UCSD-AML1 (cell line): ENCODE data around the gene MDFIC2.
"Not testable (repeated sequence)": the region's sequence is repeated elsewhere in the genome, so short reads cannot be mapped to it uniquely, and the experiment has no call there.

ENCODE experiments used
- DNase-seq: peaks from one replicate; lab custom pipeline; 2025; ENCODE audit not compliant: unreplicated experiment; lab: John Stamatoyannopoulos, UW

MDFIC2 gene

DNA sequence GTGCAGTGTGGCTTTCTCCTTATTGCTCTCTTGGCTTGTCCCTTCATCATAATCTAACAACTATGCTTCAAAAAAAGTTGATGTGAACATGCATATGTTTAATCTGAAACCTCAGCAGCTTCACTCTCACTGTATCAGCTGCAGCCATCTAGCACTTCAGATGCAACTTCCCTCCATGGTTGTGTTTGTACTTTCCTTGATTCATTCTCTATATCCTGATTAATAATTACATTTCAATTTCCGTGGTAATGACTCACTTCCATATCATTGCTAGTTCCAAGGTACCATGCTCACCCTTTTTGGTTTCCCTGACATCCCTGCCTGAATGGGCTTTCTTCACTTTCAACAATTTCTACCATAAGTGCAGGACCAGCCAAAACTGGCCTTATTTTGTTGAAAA lies 51.2 kb downstream of the MDFIC2 start:
- no peak for DNase-seq

DNA sequence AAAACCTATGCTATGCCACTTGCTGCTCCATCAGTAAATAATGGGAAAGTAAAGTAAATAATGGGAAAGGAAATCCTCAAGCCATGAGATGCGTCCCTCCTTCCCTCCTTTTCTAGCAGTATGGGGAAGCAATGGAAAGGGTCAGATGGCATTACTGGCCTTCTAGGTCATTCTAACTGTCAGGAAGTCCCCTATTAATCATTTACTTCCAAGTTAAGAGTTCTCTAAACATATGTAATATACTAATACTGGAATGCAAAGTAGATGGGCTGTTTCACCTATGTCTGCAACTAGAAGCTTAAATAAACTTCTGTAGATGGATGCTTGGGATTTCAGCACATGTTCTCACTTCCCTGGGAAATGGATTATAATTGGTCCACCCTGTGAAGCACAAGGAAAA lies 55.9 kb downstream of the MDFIC2 start:
- DNase-seq = no peak

DNA sequence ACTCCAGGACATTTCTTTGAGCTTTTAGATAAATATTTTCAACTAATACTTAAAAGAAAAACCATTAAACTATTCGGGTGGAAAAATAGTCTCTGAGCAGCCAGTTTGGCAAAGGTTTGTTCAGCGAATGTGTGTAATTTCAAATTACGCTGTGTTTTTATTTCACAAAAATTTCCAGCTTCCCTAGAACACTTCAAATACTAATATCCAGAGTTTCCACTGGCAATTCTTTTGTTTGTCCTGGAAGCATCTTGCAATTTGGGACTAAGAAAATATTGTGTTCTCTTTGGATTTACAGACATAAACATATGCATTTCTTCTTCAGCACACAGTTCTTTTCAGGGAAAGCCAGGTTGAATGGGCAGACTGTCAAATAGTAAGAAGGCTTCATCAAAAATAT lies 61.9 kb downstream of the MDFIC2 start:
- no peak for DNase-seq

DNA sequence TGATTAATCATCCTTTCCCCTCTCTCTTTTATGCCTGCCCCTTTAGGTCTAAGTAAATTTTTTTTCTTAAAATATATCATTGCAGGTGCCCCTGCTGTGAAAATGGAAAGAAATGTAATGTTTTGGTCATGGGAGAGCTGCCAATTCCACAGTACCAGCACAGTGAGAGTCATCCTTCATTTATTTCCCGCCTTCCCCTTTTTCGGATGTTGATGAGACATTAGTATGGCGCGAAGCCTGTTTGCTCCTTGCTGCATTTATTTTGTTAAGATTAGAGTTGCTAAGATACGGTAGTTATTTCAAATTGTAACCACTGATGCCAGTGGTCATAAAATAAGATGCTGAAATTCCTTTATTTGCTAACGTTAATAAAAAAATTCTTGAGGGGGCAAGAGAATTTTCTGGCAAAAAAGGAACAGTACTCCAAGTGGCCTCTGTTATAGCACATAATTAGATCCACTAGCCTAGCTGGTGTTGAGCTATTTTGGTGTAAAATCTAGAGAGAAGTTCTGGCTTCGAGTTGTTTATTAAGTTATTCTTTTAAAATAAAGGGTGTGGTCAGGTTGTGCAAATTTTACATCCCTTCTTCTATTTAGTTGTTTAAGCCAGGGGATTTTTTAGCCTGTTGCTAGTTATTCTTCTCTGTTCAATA lies 62.8 kb downstream of the MDFIC2 start:
- no peak for DNase-seq

DNA sequence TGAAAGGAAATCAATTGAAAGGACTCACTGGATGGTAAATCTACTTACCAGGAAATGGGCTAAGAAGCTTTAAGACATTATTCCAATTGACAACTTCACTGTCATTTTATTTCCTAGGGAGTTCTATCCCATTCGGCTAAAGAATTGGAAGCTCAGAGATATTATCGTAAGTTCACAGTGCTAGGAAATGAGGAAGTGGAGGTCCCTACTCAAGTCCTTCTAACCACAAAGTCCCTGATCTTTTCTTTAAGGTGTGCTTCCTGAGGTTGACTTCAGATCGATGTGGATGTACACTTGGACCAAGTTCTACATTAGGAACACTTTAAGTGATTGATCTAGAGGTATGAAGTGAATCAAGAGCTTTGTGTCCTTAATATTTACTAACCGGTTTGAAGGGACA lies 63.6 kb downstream of the MDFIC2 start:
- DNase-seq = no peak

DNA sequence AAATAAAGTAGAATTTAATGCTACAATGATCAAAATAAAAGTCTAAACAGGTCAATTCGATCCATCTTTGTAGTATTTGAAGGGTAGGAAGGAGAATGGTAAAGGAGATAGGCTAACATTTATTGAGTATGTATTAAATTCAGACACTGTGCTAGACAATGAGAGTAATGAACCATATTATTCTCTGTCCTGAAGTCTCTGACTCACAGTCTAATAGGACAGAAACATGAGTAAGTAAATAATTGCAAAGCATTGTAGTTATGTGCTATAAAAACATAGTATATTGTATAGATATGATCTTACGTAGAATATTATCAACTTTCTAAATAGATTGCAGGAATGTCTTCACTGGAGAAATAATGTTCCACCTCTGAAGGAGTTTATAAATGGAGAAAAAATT lies 64.5 kb downstream of the MDFIC2 start:
- no peak for DNase-seq

DNA sequence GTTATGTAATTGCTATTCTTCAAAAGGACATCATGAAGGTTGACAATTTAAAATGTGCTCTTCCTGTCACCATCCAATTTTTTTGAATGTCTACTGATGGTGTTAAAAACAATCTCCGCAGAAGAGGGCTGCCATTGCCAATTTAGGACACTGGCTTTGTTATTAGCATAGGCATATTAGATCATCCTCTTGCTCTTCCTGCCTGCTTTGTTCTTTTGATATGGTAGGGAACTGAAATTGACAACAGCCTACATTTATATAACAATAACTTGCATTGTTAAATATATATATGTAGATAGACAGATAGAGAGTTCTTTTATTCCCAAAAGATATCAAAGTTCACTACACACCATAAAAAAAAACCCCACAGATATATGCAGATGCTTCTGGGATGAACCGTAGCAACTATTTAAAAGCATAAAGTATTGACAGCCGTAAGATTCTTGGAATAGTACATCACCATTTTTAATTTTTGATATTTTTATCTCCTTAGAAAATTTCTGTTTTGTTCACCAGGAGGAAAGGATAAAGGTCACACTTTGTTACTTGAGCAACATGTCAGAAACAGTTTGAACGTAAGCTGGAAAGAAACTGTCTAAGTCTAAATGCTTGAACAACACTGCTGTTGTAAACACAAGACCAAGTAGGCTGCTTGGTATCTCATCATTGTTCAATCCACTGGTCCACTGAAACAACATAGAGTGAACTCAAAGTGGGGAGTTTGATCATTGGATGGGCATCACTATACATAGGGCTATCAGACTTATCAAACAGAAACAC lies 66.5 kb downstream of the MDFIC2 start:
- DNase-seq = no peak

DNA sequence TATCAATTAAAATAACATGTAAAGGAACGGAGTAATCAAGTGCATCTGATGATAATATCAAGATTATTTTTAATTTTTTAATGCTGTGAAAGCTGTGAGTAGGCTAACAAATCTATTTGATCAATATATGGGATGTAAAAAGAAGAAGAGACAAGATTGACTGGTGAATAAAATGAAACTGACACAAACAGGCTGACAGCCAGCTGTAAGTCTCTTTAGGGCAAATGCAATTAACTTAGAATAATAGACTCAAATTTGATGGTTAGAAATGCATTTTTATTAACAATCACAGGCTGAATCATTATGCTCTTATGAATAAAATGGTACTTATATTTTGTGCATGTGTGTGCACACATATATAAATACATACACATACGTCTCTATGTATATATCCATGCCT lies 68.0 kb downstream of the MDFIC2 start:
- no peak for DNase-seq

DNA sequence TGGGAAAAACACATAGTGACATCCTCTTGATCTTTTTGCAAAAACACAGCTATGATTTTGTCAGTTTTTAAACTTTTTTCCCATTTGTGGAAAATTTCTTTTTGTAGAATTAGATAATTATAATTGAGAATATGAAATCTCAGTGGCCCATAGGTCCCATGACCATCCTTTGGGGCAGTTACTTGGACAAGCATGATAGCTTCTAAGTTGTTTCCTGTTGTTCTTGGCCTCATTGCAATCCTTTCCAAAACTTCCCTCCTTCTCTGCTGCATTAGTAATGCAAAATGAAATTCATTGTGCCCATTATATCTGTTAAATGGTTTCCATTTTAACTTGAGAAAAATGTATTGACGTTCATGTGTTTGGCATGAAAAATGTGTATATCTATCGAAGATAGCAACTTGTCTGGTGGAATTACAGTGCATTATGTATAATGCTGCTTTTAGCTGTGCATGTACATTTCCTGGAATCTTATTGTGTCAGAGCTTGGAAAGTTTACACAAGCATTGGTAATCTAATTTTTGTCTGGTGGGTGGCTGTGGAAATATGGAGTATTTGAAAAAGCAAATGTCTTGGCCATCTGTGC lies 70.0 kb downstream of the MDFIC2 start:
- no peak for DNase-seq

DNA sequence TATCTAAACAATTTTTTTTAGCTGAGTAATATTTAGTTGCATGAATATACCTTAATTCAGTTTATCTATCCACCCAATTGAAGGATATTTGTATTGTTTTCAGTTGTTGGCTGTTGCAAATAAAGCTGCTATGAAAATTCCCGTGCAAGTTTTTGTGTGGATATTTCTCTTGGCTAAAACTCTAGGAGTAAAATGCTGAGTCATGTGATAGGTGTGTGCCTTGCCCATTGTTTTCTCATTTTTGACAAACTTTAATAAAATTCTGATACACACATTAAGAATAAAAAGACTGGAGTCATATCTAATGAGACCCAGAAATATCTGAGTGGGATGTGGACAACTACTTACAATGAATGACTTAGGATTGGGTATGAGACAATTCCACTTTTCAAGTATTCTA lies 78.6 kb downstream of the MDFIC2 start:
- DNase-seq = no peak

DNA sequence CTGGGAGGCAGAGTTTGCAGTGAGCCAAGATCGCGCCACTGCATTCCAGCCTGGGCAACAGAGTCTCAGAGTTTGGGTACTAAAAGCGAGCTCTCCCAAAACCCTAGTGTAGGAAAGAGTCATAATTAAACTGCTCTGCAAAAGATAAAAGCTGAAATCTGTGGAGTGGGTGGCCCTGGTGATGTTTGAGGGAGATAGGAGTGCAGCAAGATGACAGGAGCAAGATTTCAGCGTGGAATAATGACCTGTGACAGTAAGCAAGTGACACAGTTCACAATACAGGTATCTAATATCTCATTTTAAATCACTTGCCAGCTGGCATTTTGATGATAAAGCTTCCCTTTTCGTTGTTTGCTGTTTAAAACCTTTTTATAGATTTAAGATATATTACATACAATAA lies 79.3 kb downstream of the MDFIC2 start:
- no peak for DNase-seq

DNA sequence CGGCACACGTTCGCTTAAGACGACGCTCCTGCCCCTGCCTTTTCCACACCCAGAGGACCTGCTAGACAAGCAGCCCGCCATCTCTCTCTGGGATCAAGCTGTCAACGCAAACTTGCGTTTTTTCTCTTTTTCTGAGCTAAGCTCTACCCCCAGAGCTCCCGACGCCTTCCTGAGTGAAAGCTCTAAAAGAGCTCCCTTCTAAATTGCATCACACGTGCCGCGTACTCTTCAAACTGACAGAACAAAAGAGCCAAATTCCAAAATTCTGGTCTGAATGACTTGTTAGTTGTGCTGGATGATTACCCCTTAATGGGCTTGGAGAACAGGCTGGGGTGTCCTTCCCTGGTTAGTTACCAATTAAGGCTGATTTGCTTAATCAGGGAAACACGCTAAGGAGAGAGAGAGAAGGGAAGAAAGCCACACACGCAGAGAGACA lies 81.2 kb downstream of the MDFIC2 start:
- no peak for DNase-seq

DNA sequence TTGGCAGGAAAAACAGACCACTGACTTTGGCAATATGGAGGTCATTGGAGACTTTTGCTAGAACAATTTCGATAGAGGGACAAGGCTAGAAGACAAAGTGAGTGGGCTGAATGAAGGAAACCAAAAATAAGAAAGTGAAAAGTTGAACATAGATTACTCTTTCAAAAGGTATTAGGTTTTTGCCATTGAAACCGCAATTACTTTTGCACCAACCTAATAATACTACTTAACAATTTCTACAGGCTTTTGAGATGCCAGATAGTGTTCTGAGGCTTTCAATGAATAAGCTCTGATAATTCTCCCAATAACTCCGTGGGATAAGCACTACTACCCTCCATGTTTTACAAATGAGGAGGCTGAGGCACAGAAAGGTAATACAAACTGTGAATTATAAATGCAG lies 85.0 kb downstream of the MDFIC2 start:
- DNase-seq = no peak

DNA sequence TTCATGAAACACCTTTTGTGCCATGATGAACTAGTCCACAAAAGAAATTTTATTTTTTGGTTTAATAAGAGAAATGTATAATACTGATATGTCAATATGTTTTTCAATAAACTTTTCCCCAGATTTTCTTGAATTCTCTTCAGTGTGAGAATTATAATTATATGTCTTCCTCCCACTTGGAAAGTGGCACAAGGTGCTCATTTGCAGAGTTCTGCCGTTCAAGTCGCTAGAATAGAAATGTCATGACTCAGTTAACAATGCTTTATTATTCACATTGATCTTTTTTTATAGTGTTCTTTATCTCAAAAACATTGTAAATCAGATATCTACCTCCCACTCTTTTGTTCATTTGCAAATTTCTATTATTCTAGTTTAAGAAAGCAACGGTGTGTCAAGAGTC lies 87.3 kb downstream of the MDFIC2 start:
- DNase-seq = no peak

DNA sequence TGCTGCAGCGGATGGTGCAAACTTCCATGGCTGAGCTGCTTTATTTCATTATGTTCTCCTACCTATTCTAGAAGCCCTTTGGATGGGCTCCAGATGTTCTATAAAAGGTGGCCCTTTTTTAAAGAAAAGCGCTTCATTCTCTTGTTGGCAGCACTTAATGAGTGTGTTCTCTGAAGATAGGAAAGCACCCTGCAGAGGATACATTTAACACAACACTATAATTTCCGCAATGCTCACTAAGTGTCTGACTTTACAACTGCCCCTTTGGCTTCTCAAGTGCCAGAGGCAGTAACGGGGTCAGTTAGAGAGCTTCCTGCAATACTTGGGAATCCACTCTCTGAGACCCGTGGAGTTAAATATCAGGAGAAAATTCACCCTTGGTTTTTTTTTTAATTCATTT lies 88.1 kb downstream of the MDFIC2 start:
- DNase-seq = no peak

DNA sequence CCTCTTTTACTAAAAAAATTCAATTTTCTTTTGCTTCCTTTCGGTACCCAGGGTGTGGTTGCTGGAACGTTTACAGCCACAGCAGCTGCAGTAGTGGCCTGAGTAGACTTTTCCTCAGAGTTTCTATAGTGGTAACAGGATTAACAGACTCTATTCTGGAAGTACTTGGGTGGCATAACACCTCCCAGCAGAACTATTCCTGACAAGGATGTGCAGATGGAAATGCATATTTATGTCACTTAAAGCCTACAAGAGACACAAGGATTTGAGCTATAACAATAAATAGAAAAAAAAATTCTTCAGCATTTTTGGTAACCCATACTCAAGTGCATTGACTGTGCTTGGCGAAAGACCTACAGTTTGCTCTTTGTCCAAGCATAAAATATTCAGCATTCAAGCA lies 94.0 kb downstream of the MDFIC2 start:
- no peak for DNase-seq

DNA sequence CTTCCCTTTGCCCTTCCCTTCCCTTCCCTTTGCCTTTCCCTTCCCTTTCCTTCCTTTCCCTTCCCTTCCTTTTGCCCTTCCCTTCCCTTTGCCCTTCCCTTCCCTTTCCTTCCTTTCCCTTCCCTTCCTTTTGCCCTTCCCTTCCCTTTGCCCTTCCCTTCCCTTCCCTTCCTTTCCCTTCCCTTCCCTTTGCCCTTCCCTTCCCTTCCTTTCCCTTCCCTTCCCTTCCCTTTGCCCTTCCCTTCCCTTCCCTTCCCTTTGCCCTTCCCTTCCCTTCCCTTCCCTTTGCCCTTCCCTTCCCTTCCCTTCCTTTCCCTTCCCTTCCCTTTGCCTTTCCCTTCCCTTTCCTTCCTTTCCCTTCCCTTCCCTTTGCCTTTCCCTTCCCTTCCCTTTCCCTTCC lies 101.2 kb downstream of the MDFIC2 start:
- not testable (repeated sequence) for DNase-seq

DNA sequence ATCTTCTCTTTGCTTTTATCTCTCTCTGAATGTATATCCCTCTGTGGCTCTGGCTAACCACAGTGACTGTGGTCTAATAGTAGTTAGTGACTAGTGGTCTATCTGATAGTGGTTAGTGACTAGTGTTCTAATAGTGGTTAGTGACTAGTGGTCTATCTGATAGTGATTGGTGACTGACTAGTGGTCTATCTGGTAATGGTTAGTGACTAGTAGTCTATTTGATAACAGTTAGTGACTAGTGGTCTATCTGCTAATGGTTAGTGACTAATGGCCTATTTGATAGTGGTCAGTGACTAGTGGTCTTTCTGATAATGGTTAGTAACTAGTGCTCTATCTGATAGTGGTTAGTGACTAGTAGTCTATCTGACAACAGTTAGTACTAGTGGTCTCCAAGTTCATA lies 110.5 kb downstream of the MDFIC2 start:
- no peak for DNase-seq

DNA sequence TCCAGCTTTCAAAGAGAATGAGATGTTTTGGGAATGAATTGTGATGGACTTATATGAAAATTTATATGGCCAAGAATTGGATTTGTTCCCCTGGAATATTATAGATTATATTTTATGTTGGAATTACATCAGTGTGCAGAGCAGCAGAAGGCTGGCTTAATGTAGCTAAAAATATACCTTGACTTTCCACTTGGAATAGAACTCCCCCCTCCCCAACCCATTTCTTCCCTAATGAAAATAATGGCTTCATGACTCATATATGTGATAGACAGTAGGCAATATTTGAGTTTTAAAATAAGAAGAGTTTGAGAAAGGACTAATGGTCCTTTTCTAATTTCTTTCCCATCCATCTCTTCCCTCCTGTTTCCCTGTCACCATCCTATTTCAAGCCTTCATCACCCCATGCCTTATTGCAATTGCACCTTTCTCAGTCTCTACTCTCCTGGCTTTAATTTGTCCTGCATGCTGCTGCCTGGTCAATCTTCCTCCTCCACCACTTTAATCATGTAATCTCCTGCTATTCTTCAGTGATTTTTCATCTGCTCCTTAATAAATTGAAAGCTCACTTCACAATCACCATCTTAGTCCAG lies 122.5 kb downstream of the MDFIC2 start:
- DNase-seq = no peak

DNA sequence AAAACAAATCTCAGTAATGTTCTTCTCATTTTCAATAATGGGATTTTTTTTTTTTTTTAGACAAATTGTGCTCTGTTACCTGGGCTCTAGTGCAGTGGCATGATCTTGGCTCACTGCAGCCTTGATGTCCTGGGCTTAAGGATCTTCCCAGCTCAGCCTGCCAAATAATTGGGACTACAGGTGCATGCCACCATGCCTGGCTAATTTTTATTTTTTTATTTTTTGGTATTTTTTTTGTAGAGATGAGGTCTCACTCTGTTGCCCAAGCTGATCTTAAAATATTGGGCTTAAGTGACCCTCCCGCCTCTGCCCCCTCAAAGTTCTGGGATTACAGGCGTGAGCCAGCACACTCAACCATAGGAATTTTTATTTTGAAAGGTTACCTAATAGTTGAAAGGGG lies 126.2 kb downstream of the MDFIC2 start:
- DNase-seq = no peak

DNA sequence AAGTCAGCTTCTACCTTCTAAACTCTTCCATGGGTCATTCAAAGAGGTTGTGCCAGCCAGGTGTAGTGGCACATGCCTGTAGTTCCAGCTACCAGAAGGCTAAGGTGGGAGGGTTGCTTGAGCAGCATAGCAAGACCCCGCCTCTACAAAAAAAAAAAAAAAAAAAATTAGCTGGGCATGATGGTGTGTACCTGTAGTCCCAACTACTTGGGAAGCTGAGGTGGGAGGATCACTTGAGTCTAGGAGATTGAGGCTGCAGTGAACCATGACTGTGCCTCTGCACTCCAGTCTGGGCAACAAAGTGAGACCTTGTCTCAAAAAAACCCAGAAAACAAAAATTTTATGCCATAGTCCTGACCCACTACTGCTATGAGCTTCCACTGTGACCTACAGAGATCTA lies 126.8 kb downstream of the MDFIC2 start:
- DNase-seq = no peak
